Measurements from ENCODE around the gene C1orf167.

Gene C1orf167

GRCh38 chr1:11765661-11766428 is 3.9 kb downstream of the C1orf167 start:
- DNase-seq (ENCODE audit: low spot score): no peak

- DNase-seq (ENCODE audit: low spot score): no peak
Observed at GRCh38 chr1:11766429-11766776, 4.4 kb downstream of the C1orf167 start.

- DNase-seq (ENCODE audit: low spot score): no peak
Observed at GRCh38 chr1:11767922-11768704, 6.1 kb downstream of the C1orf167 start.

GRCh38 chr1:11768821-11769220 is 6.8 kb downstream of the C1orf167 start:
- DNase-seq (ENCODE audit: low spot score): no peak

GRCh38 chr1:11769274-11769673 is 7.3 kb downstream of the C1orf167 start:
- DNase-seq (ENCODE audit: low spot score): no peak

- DNase-seq (ENCODE audit: low spot score): no peak
Observed at GRCh38 chr1:11770011-11770410, 8.0 kb downstream of the C1orf167 start.

- DNase-seq (ENCODE audit: low spot score): no peak
Observed at GRCh38 chr1:11771481-11772043, 9.6 kb downstream of the C1orf167 start.

GRCh38 chr1:11772458-11772857 is 10.5 kb downstream of the C1orf167 start:
- DNase-seq (ENCODE audit: low spot score): no peak

- DNase-seq (ENCODE audit: low spot score): no peak
Observed at GRCh38 chr1:11774753-11775152, 12.8 kb downstream of the C1orf167 start.

- DNase-seq (ENCODE audit: low spot score): no peak
Observed at GRCh38 chr1:11777658-11778322, 15.8 kb downstream of the C1orf167 start.

- DNase-seq (ENCODE audit: low spot score): no peak
Observed at GRCh38 chr1:11778336-11778735, 16.3 kb downstream of the C1orf167 start.

- no peak for DNase-seq (ENCODE audit: low spot score)
Observed at GRCh38 chr1:11778844-11779623, 17.0 kb downstream of the C1orf167 start.

GRCh38 chr1:11779715-11780379 is 17.9 kb downstream of the C1orf167 start:
- DNase-seq (ENCODE audit: low spot score): no peak

- no peak for DNase-seq (ENCODE audit: low spot score)
Observed at GRCh38 chr1:11780380-11781147, 18.6 kb downstream of the C1orf167 start.

GRCh38 chr1:11781297-11781696 is 19.3 kb downstream of the C1orf167 start:
- DNase-seq (ENCODE audit: low spot score): no peak

GRCh38 chr1:11782127-11782708 is 20.2 kb downstream of the C1orf167 start:
- no peak for DNase-seq (ENCODE audit: low spot score)

- no peak for DNase-seq (ENCODE audit: low spot score)
Observed at GRCh38 chr1:11783556-11783955, 21.6 kb downstream of the C1orf167 start.

GRCh38 chr1:11784256-11784992 is 22.4 kb downstream of the C1orf167 start:
- DNase-seq (ENCODE audit: low spot score): no peak

GRCh38 chr1:11784993-11785769 is 23.2 kb downstream of the C1orf167 start:
- DNase-seq (ENCODE audit: low spot score): peak; percentile 85
